ENCODE data around the gene P3H3.
A peak's percentile ranks its signal among the peaks of the same experiment; 100 is the strongest.

DNA sequence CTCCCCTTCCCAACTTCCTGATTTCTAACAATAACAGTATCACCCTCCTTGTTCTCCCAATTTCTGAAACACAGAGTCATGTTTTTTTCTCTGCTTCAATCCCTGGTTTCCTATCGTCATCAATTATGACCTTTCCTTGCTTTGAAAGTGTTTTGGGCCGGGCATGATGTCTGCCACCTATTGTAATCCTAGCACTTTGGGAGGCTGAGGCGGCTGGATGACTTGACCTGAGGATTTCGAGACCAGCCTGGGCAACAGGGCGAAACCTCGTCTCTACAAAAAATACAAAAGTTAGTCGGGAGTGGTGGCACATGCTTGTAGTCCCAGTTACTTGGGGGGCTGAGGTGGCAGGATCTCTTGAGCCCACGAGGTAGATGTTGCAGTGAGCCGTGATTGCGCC lies 19.2 kb upstream of the P3H3 start:
- TF ChIP-seq EP300 (IDR thresholded peaks at IDR 0.05; ENCODE audit: borderline replicate concordance) (no peak), TAF1 (IDR thresholded peaks at IDR 0.05; ENCODE audit: low read depth) (no peak), RAD21 (IDR thresholded peaks at IDR 0.05; ENCODE audit: low read depth) (no peak), YY1 (IDR thresholded peaks at IDR 0.05; ENCODE audit: low read depth) (no peak), CREB1 (IDR thresholded peaks at IDR 0.05; ENCODE audit: low read depth) (no peak), NFIC (IDR thresholded peaks at IDR 0.05) (no peak), CEBPB (IDR thresholded peaks at IDR 0.05) (0 out of 2 replicates have a peak, but pooled peaks have one; percentile 6), EGR1 (IDR thresholded peaks at IDR 0.05) (no peak), ZBTB7A (IDR thresholded peaks at IDR 0.05; ENCODE audit: low read depth) (no peak)
- TF ChIP-seq, protein P1, sequence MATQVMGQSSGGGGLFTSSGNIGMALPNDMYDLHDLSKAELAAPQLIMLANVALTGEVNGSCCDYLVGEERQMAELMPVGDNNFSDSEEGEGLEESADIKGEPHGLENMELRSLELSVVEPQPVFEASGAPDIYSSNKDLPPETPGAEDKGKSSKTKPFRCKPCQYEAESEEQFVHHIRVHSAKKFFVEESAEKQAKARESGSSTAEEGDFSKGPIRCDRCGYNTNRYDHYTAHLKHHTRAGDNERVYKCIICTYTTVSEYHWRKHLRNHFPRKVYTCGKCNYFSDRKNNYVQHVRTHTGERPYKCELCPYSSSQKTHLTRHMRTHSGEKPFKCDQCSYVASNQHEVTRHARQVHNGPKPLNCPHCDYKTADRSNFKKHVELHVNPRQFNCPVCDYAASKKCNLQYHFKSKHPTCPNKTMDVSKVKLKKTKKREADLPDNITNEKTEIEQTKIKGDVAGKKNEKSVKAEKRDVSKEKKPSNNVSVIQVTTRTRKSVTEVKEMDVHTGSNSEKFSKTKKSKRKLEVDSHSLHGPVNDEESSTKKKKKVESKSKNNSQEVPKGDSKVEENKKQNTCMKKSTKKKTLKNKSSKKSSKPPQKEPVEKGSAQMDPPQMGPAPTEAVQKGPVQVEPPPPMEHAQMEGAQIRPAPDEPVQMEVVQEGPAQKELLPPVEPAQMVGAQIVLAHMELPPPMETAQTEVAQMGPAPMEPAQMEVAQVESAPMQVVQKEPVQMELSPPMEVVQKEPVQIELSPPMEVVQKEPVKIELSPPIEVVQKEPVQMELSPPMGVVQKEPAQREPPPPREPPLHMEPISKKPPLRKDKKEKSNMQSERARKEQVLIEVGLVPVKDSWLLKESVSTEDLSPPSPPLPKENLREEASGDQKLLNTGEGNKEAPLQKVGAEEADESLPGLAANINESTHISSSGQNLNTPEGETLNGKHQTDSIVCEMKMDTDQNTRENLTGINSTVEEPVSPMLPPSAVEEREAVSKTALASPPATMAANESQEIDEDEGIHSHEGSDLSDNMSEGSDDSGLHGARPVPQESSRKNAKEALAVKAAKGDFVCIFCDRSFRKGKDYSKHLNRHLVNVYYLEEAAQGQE (IDR thresholded peaks at IDR 0.05; ENCODE audit: low read depth), result no peak
- TF ChIP-seq, protein P2, sequence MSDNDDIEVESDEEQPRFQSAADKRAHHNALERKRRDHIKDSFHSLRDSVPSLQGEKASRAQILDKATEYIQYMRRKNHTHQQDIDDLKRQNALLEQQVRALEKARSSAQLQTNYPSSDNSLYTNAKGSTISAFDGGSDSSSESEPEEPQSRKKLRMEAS (IDR thresholded peaks at IDR 0.05), result no peak
